Endothelial cell of umbilical vein (primary cell): ENCODE data around the gene ARMC7. TPM values are rescaled to one million over a fixed set of nuclear protein-coding genes. Genes with fewer than 3 reads are reported as not detected.

Experiments used
- BruUV-seq: library from RNA; stranded (reverse); fragments of 400-500 nt; replicated peaks from 2 replicates; lab custom pipeline; 2021; lab: Mats Ljungman, UMichigan
- CTCF ChIA-PET: fragments of 300-600, 350-600 bp; sonication (Branson Sonifier 250); formaldehyde crosslinking; loops from one replicate; lab custom pipeline; 2021; ENCODE audit warnings: antibody characterized with exemption, inconsistent platforms; lab: Charles Lee
- POLR2A ChIA-PET: fragments of 300-600, 350-600 bp; sonication (Branson Sonifier 250); formaldehyde crosslinking; loops from one replicate; lab custom pipeline; 2021; ENCODE audit warnings: antibody characterized with exemption, inconsistent platforms; lab: Charles Lee
- DNase-seq: peaks from one replicate; pipeline ENCODE4 v3.0.0-alpha.2; 2011; ENCODE audit warnings: low read depth, low spot score
- FAIRE-seq: peaks from 2 replicates; lab custom pipeline; 2011; peaks lifted over from hg19 to GRCh38; lab: Jason Lieb, UNC
- H2AFZ ChIP-seq: 2 replicates; pipeline ENCODE4 v1.6.0; 2012; ENCODE audit warnings: low read depth, low read length, control low read depth, inconsistent platforms
- H3K27ac ChIP-seq: 2 replicates; pipeline ENCODE4 v1.5.1; 2011; ENCODE audit warnings: low read depth, mild to moderate bottlenecking, control low read depth, low read length, moderate library complexity; ENCODE audit not compliant: insufficient read depth
- H3K27me3 ChIP-seq, 2 experiments: 2 replicates each; pipeline versions ENCODE4 v1.6.0 to v1.6.1; 2011; ENCODE audit warnings: low read length in 2 of 2, mixed read lengths in 1 of 2; ENCODE audit not compliant: control insufficient read depth in 2 of 2, insufficient read depth in 2 of 2
- H3K36me3 ChIP-seq, 2 experiments: 2 replicates in 1 of 2; 3 replicates in 1 of 2; pipeline ENCODE4 v1.5.1; 2011; ENCODE audit warnings: low read length in 2 of 2, mild to moderate bottlenecking in 1 of 2, moderate library complexity in 1 of 2; ENCODE audit not compliant: control insufficient read depth in 2 of 2, insufficient read depth in 2 of 2; ENCODE audit errors: extremely low read depth in 1 of 2
- H3K4me1 ChIP-seq: 3 replicates; pipeline ENCODE4 v1.5.1; 2011; ENCODE audit warnings: mild to moderate bottlenecking, low read length; ENCODE audit not compliant: control insufficient read depth, insufficient read depth; ENCODE audit errors: extremely low read depth
- H3K4me2 ChIP-seq: 2 replicates; pipeline ENCODE4 v1.6.1; 2011; ENCODE audit warnings: low read length, control low read depth, mixed read lengths; ENCODE audit not compliant: insufficient read depth
- H3K4me3 ChIP-seq, 3 experiments: fragments of 200-600 bp in 1 of 3; sonication (generic), shearing (Covaris generic) in 1 of 3; replicated peaks in 1 of 3; 2 replicates each; pipeline ENCODE4 v1.5.1; 2011 to 2016; ENCODE audit warnings: control low read depth in 3 of 3, low read length in 3 of 3, mild to moderate bottlenecking in 2 of 3, inconsistent platforms in 1 of 3, low read depth in 1 of 3, moderate library complexity in 1 of 3; ENCODE audit not compliant: insufficient read depth in 1 of 3
- H3K79me2 ChIP-seq: 2 replicates; pipeline ENCODE4 v1.6.0; 2012; ENCODE audit warnings: low read length, inconsistent platforms; ENCODE audit not compliant: control insufficient read depth, insufficient read depth
- H3K9ac ChIP-seq: replicated peaks from 2 replicates; pipeline ENCODE3; 2011; ENCODE audit warnings: low read length, control low read depth; ENCODE audit not compliant: insufficient read depth; ENCODE audit errors: extremely low read depth
- H3K9me1 ChIP-seq: replicated peaks from 3 replicates; pipeline ENCODE4 v1.6.0; 2011; ENCODE audit warnings: mild to moderate bottlenecking, low read length; ENCODE audit not compliant: control insufficient read depth, insufficient read depth; ENCODE audit errors: extremely low read depth
- H3K9me3 ChIP-seq: replicated peaks from 2 replicates; pipeline ENCODE4 v1.5.1; 2012; ENCODE audit warnings: low read length, inconsistent platforms; ENCODE audit not compliant: control insufficient read depth, insufficient read depth
- H4K20me1 ChIP-seq: replicated peaks from 2 replicates; pipeline ENCODE3; 2011; ENCODE audit warnings: mild to moderate bottlenecking, low read length; ENCODE audit not compliant: control insufficient read depth, insufficient read depth; ENCODE audit errors: extremely low read depth
- CTCF ChIP-seq, 2 donors: IDR thresholded peaks; 1 replicate in 1 of 2; 2 replicates in 1 of 2; pipeline ENCODE4 v1.5.1; 2011; ENCODE audit warnings: low read length in 2 of 2, mild to moderate bottlenecking in 2 of 2, moderate library complexity in 2 of 2, control low read depth in 1 of 2, inconsistent platforms in 1 of 2, low read depth in 1 of 2; ENCODE audit not compliant: insufficient read depth in 1 of 2; ENCODE audit errors: extremely low read depth in 1 of 2
- EZH2 ChIP-seq: IDR thresholded peaks from 2 replicates; pipeline ENCODE4 v1.6.1; 2012; ENCODE audit warnings: borderline replicate concordance, low read depth, mild to moderate bottlenecking, moderate library complexity, low read length, inconsistent platforms; ENCODE audit not compliant: severe bottlenecking
- MAX ChIP-seq: IDR thresholded peaks from 2 replicates; pipeline ENCODE4 v1.6.1; 2011; ENCODE audit not compliant: insufficient read depth, insufficient read length
- MYC ChIP-seq: IDR thresholded peaks from one replicate; pipeline ENCODE4 v1.6.1; 2011; ENCODE audit warnings: mild to moderate bottlenecking, low read depth, low read length
- dilution Hi-C: fragments of 300-500 bp; cut with MboI; formaldehyde crosslinking; loops from one replicate; pipeline ENCODE4 v1.15.0; 2019; ENCODE audit warnings: low sequenced_read_pairs; ENCODE audit not compliant: extremely low pct_ligation_motif_present
- intact Hi-C: fragments of 100-400 bp; cut with micrococcal nuclease; formaldehyde crosslinking; loops from one replicate; pipeline ENCODE4 v1.10.0; 2022
- polyA plus RNA-seq, 4 experiments: library from polyadenylated mRNA; depleted of rRNA in 3 of 4; stranded (reverse) in 3 of 4; unstranded in 1 of 4; fragments of >200 nt; gene quantifications; 2 replicates each; pipeline versions ENCODE4 v1.2.1 to v1.2.3, GENCODE V29; 2011 to 2012; ENCODE audit warnings: missing spikeins in 1 of 4
- total RNA-seq: library from RNA; stranded (reverse); gene quantifications from 2 replicates; pipeline ENCODE4 v1.2.3, GENCODE V29; 2021

ARMC7 gene
- total and polyA plus RNA-seq, 2 donors (not counting 3 experiments of a cell fraction or from before 2014, with no cell fraction given), result 11.8 to 15.7 TPM

GRCh38 chr17:75105126-75106080, 4.4 kb upstream of the ARMC7 start:
- TF ChIP-seq MYC (no peak), CTCF (IDR thresholded peaks at IDR 0.05; ENCODE audit: extremely low read depth in 1 of 2, insufficient read depth in 1 of 2, low read depth in 1 of 2, low read length in 2 of 2) (peak; percentile 76 to 84), EZH2 (no peak), MAX (no peak)
- dilution Hi-C loops, result no loop called here
- POLR2A ChIA-PET, result interaction anchor here (0.9 to 1.0 kb wide), 2 partner anchors 14 to 45 kb away, joined by 3 read pairs; no protein-coding TSS in a partner anchor

More at GRCh38 chr17:75105126-75106080, 4.4 kb upstream of the ARMC7 start:
- H3K4me1 ChIP-seq, result peaks cover 18% of the 10 kb centered on the region
- H3K4me3 ChIP-seq, result no peak overlapping the region
- CTCF ChIA-PET, result interaction anchor here (0.6 to 5.1 kb wide), 36 partner anchors 9 to 165 kb away, joined by 3 to 80 read pairs (median 6); partner anchors contain the start of genes CDR2L, MIF4GD, MRPL58 and NT5C
- DNase-seq (peak; percentile 95), FAIRE-seq (peak; percentile 96)
- no peak overlapping the region for H3K4me2 ChIP-seq
- no peak overlapping the region for H3K27ac ChIP-seq
- BruUV-seq, result TSS peak; percentile 7
- no peaks in the 10 kb centered on the region for H4K20me1 ChIP-seq
- no peaks in the 10 kb centered on the region for H3K79me2 ChIP-seq
- H2AFZ ChIP-seq, result no peak overlapping the region
- H3K27me3 ChIP-seq, result no peaks in the 10 kb centered on the region
- H3K9me1 ChIP-seq, result no peaks in the 10 kb centered on the region
- intact Hi-C loops, result loop anchor here (1.0 to 5.0 kb wide), 6 partner anchors 9 to 144 kb away; partner anchors contain the start of genes ATP5PD, KCTD2, SLC16A5 and SUMO2
- peaks cover 0 to 1% of the 10 kb centered on the region in 2 experiments for H3K36me3 ChIP-seq
- H3K9ac ChIP-seq, result no peak overlapping the region
- H3K9me3 ChIP-seq, result no peaks in the 10 kb centered on the region
